Ovary (tissue), 9 donors: ENCODE measurements around the gene NOL12. TPM values are rescaled to one million over a fixed set of nuclear protein-coding genes. Genes with fewer than 3 reads are reported as not detected.

Experiments
- DNase-seq, 5 donors: peaks; one replicate each; pipeline ENCODE4 v3.0.0-alpha.2; 2019 to 2020
- H3K27ac ChIP-seq, 2 donors: fragments of 200-600 bp; one replicate each; pipeline versions ENCODE4 v1.5.1 to v1.8.0; 2019 to 2022
- H3K27me3 ChIP-seq: fragments of 200-600 bp; one replicate; pipeline ENCODE4 v1.8.0; 2022
- H3K36me3 ChIP-seq: fragments of 200-600 bp; sonication (generic); one replicate; pipeline ENCODE4 v1.5.1; 2019
- H3K4me1 ChIP-seq: one replicate; pipeline ENCODE4 v1.8.1; 2013; ENCODE audit warnings: mild to moderate bottlenecking, moderate library complexity; ENCODE audit not compliant: insufficient read depth
- H3K4me3 ChIP-seq: fragments of 200-600 bp; sonication (generic); one replicate; pipeline ENCODE4 v1.5.1; 2017
- H3K9me3 ChIP-seq, 2 donors: fragments of 200-600 bp in 1 of 2; sonication (generic) in 1 of 2; one replicate each; pipeline versions ENCODE4 v1.5.1 to v1.8.1; 2013 to 2019; ENCODE audit warnings: mild to moderate bottlenecking in 1 of 2, moderate library complexity in 1 of 2
- CTCF ChIP-seq, 3 donors: fragments of 450-650 bp in 2 of 3; fragments of 200-600 bp in 1 of 3; IDR thresholded peaks; one replicate each; pipeline versions ENCODE4 v1.5.1 to v1.8.0; 2016 to 2022; ENCODE audit warnings: antibody characterized with exemption in 3 of 3, mild to moderate bottlenecking in 1 of 3
- EP300 ChIP-seq: sonication (generic); formaldehyde crosslinking; IDR thresholded peaks from one replicate; pipeline ENCODE4 v1.6.1; 2017; ENCODE audit warnings: antibody characterized with exemption
- POLR2A ChIP-seq: fragments of 450-650 bp; IDR thresholded peaks from one replicate; pipeline ENCODE4 v1.6.1; 2017; ENCODE audit warnings: antibody characterized with exemption, mild to moderate bottlenecking, moderate library complexity
- WGBS, 3 donors: extraction: QIAGEN DNeasy Blood & Tissue Kit in 1 of 3; methylation state at CpG; one replicate each; pipeline versions ENCODE4 v1.1.5 to v1.1.7; 2013 to 2017; 5-methylcytosine and 5-hydroxymethylcytosine counted together
- intact Hi-C, 4 donors: fragments of 100-400 bp; cut with DNase I; formaldehyde crosslinking; loops; one replicate each; pipeline versions ENCODE4 v1.11.0 to v1.15.1; 2022 to 2023
- polyA plus RNA-seq, 2 donors: library from polyadenylated mRNA; stranded (reverse); fragments of 200-250 nt in 1 of 2; fragments of 350-450 nt in 1 of 2; fragmentation: Illumina TruSeq in 1 of 2; extraction: RNeasy Lipid Tissue Mini Kit (QIAGEN cat#74804) in 1 of 2; gene quantifications; one replicate each; pipeline ENCODE4 v1.2.3, GENCODE V29; 2013 to 2014
- total RNA-seq, 7 donors: library from RNA; depleted of rRNA in 2 of 7; stranded (reverse); fragments of >200 nt in 2 of 7; fragmentation: NEBNext Ultra II Directional in 3 of 7; extraction: Animal tissue kit (Norgen Biotek cat#: 25700) in 3 of 7; gene quantifications; one replicate each; pipeline versions ENCODE4 v1.1.0 to v1.2.4, GENCODE V29; 2016 to 2023
- donor health status: DM: no; HTN: no; CAD: no; lungs with moderate emphysema.
- donor health status: DM: no; HTN: no; CAD: no.
- donor health status: Bipolar disorder and iron deficiency.
- donor health status: DM: yes; HTN: yes; CAD: no.
- donor health status: DM: no; HTN: no; CAD: no.
- donor health status: DM: yes; HTN: yes; CAD: no.

NOL12 gene
- total and polyA plus RNA-seq, 9 donors, result 7.6 to 36.0 (median 20.0) TPM

- 72 to 78% (median 74%) methylated on average over 11 of the region's 11 CpGs for WGBS, 3 donors
- H3K9me3 ChIP-seq, result no peaks in the 10 kb centered on the region
- no peak overlapping the region for H3K4me3 ChIP-seq
- H3K27me3 ChIP-seq, result no peaks in the 10 kb centered on the region
- intact Hi-C loops, result loop anchor here in 2 of 4 donors (5.0 to 10.0 kb wide), 2 partner anchors 48 to 51 kb away; no protein-coding TSS in a partner anchor
- peak in 1 of 5 donors; percentile 22 for DNase-seq
- TF ChIP-seq EP300, result no peak
- no peak for TF ChIP-seq CTCF (IDR thresholded peaks at IDR 0.05)
- TF ChIP-seq POLR2A, result no peak
- peak overlapping the region in 1 of 2 donors; percentile 94 for H3K27ac ChIP-seq
- H3K36me3 ChIP-seq, result no peaks in the 10 kb centered on the region
- H3K4me1 ChIP-seq, result peaks cover 8% of the 10 kb centered on the region
Observed at GRCh38 chr22:37672920-37673455, 13.2 kb upstream of the NOL12 start.

GRCh38 chr22:37674248-37674647 lies 11.9 kb upstream of the NOL12 start:
- intact Hi-C loops, result loop anchor here in 2 of 4 donors (2.0 to 10.0 kb wide), 3 partner anchors 15 to 52 kb away; partner anchors contain the start of gene PDXP (in 1 of the 2)

GRCh38 chr22:37674951-37675929 lies 10.9 kb upstream of the NOL12 start, which contains the start of gene LGALS1:
LGALS1 (plus strand) TSS chr22:37675636; CDS start chr22:37675703, 67 bp downstream.
- Histone ChIP-seq H3K27me3 (no peaks in the 10 kb centered on the region), H3K36me3 (no peaks in the 10 kb centered on the region), H3K9me3 (no peaks in the 10 kb centered on the region), H3K4me3 (peak within 1 kb of the TSS; percentile 58), H3K27ac (peak within 1 kb of the TSS; percentile 47 to 94), H3K4me1 (peaks cover 8% of the 10 kb centered on the region)
- intact Hi-C loops, result loop anchor here in 2 of 4 donors (2.0 to 10.0 kb wide), 5 partner anchors 16 to 72 kb away; partner anchors contain the start of gene PDXP (in 1 of the 2)
- TF ChIP-seq POLR2A, result peak; percentile 68
- TF ChIP-seq CTCF (IDR thresholded peaks at IDR 0.05), result peak in 1 of 3 donors; percentile 29
- peak; percentile 53 for TF ChIP-seq EP300
- DNase-seq, result peak; percentile 99 to 100 (median 99)
- 1 to 2% (median 1%) methylated on average over 34 of the region's 34 CpGs for WGBS, 3 donors

More at GRCh38 chr22:37674248-37674647, 11.9 kb upstream of the NOL12 start:
- Histone ChIP-seq H3K27me3 (no peaks in the 10 kb centered on the region), H3K27ac (peak overlapping the region; percentile 1 to 94), H3K9me3 (no peaks in the 10 kb centered on the region), H3K4me1 (peaks cover 8% of the 10 kb centered on the region), H3K36me3 (no peaks in the 10 kb centered on the region), H3K4me3 (no peak overlapping the region)
- no peak for DNase-seq
- TF ChIP-seq CTCF (IDR thresholded peaks at IDR 0.05) (no peak), EP300 (no peak), POLR2A (no peak)
- 76 to 82% (median 77%) methylated on average over 12 of the region's 12 CpGs for WGBS, 3 donors
